NCI-H1694 (cell line): ENCODE data around the gene SERINC3.
"Not testable (repeated sequence)": the region's sequence is repeated elsewhere in the genome, so short reads cannot be mapped to it uniquely, and the experiment has no call there.

Experiments used
- DNase-seq: peaks from one replicate; lab custom pipeline; 2025; lab: John Stamatoyannopoulos, UW

Gene SERINC3

GRCh38 chr20:44491635-44492395 is 30.1 kb downstream of the SERINC3 start:
- DNase-seq: no peak

GRCh38 chr20:44489931-44490330 is 31.9 kb downstream of the SERINC3 start:
- DNase-seq: no peak

GRCh38 chr20:44489223-44489622 is 32.6 kb downstream of the SERINC3 start:
- no peak for DNase-seq

GRCh38 chr20:44488551-44488950 is 33.3 kb downstream of the SERINC3 start:
- DNase-seq: no peak

GRCh38 chr20:44485830-44486198 is 36.1 kb downstream of the SERINC3 start:
- no peak for DNase-seq

- no peak for DNase-seq
Measured at GRCh38 chr20:44485078-44485829, 36.6 kb downstream of the SERINC3 start.

- no peak for DNase-seq
Measured at GRCh38 chr20:44483112-44483511, 38.8 kb downstream of the SERINC3 start.

- no peak for DNase-seq
Measured at GRCh38 chr20:44481719-44482416, 40.0 kb downstream of the SERINC3 start.

- DNase-seq: no peak
Measured at GRCh38 chr20:44480097-44480496, 41.8 kb downstream of the SERINC3 start.

- DNase-seq: no peak
Measured at GRCh38 chr20:44479643-44480042, 42.2 kb downstream of the SERINC3 start.

GRCh38 chr20:44478206-44478605 is 43.7 kb downstream of the SERINC3 start:
- DNase-seq: no peak

GRCh38 chr20:44477151-44477550 is 44.7 kb downstream of the SERINC3 start:
- DNase-seq: no peak

- DNase-seq: peak; percentile 59
Measured at GRCh38 chr20:44475694-44476560, 45.9 kb downstream of the SERINC3 start, which contains the start of gene TTPAL. TSS of gene TTPAL (plus strand) at chr20:44475874. CDS start at chr20:44480000, 4,126 bp downstream.

- no peak for DNase-seq
Measured at GRCh38 chr20:44475372-44475693, 46.5 kb downstream of the SERINC3 start.

GRCh38 chr20:44472283-44472682 is 49.6 kb downstream of the SERINC3 start:
- DNase-seq: not testable (repeated sequence)

- no peak for DNase-seq
Measured at GRCh38 chr20:44471481-44471882, 50.4 kb downstream of the SERINC3 start.

- DNase-seq: no peak
Measured at GRCh38 chr20:44470327-44470726, 51.5 kb downstream of the SERINC3 start.

GRCh38 chr20:44468044-44468782 is 53.7 kb downstream of the SERINC3 start:
- DNase-seq: no peak

- DNase-seq: no peak
Measured at GRCh38 chr20:44467289-44467883, 54.5 kb downstream of the SERINC3 start.

- no peak for DNase-seq
Measured at GRCh38 chr20:44465001-44465560, 56.8 kb downstream of the SERINC3 start.
